Esophagus squamous epithelium (tissue), 4 donors: ENCODE results near the gene RBMS3.

Experiments used
- POLR2A ChIP-seq, 4 donors: fragments of 450-650 bp; IDR thresholded peaks; one replicate each; pipeline ENCODE4 v1.6.1; 2017; ENCODE audit warnings: antibody characterized with exemption in 4 of 4, mild to moderate bottlenecking in 4 of 4, moderate library complexity in 3 of 4
- TF ChIP-seq, protein P1 (sequence below), 6 experiments: fragments of 450-650 bp in 4 of 6; fragments of 200-600 bp in 2 of 6; sonication (generic) in 2 of 6; IDR thresholded peaks; one replicate each; pipeline ENCODE4 v1.5.1; 2016 to 2019; ENCODE audit warnings: antibody characterized with exemption in 6 of 6, mild to moderate bottlenecking in 4 of 6, moderate library complexity in 4 of 6

DNA sequence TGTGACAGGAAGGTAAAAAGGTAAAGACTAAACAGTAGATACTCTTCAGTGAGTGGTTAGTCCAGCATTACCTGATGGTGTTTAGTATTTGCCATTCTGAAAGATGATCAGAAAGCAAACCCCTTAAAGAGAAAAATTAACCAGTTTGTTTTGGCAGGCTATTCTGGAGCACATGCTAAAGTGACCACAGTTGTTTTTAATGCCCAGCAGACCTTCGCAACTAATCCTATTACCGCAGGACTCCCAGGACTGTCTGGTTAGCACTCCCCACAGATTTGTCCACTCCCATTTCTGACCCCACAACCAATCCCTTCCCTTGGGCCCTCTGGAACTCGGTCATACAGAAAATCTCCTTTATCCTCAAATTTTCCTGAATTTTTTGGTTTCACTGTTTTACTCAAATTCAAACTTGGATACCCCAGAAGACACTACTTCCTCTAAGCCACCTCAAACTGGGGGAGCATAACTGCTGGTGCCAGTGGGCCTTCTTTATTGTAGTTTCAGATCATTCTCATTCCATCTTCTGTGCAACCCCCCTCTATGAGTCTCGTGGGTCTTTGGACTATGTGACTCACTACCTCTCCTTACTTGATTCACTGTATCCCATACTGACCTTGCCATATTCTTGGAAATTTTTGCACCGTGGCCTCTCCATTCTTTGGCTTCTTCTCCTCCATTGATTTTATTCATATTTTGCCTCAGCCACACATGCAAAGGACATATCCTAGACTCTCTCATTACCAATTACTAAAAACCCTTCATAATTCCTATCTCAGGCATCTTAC lies 104.4 kb downstream of the RBMS3 start:
- TF ChIP-seq POLR2A (IDR thresholded peaks at IDR 0.05): no peak
- TF ChIP-seq, protein P1, sequence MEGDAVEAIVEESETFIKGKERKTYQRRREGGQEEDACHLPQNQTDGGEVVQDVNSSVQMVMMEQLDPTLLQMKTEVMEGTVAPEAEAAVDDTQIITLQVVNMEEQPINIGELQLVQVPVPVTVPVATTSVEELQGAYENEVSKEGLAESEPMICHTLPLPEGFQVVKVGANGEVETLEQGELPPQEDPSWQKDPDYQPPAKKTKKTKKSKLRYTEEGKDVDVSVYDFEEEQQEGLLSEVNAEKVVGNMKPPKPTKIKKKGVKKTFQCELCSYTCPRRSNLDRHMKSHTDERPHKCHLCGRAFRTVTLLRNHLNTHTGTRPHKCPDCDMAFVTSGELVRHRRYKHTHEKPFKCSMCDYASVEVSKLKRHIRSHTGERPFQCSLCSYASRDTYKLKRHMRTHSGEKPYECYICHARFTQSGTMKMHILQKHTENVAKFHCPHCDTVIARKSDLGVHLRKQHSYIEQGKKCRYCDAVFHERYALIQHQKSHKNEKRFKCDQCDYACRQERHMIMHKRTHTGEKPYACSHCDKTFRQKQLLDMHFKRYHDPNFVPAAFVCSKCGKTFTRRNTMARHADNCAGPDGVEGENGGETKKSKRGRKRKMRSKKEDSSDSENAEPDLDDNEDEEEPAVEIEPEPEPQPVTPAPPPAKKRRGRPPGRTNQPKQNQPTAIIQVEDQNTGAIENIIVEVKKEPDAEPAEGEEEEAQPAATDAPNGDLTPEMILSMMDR (IDR thresholded peaks at IDR 0.05): no peak
